Measurements from ENCODE around the gene CKM. TPM values are rescaled to one million over a fixed set of nuclear protein-coding genes. Genes with fewer than 3 reads are reported as not detected.
"Not testable (repeated sequence)": the region's sequence is repeated elsewhere in the genome, so short reads cannot be mapped to it uniquely, and the experiment has no call there.

CKM gene
- total RNA-seq, 1 experiment from 2014 or later, result not detected

DNA sequence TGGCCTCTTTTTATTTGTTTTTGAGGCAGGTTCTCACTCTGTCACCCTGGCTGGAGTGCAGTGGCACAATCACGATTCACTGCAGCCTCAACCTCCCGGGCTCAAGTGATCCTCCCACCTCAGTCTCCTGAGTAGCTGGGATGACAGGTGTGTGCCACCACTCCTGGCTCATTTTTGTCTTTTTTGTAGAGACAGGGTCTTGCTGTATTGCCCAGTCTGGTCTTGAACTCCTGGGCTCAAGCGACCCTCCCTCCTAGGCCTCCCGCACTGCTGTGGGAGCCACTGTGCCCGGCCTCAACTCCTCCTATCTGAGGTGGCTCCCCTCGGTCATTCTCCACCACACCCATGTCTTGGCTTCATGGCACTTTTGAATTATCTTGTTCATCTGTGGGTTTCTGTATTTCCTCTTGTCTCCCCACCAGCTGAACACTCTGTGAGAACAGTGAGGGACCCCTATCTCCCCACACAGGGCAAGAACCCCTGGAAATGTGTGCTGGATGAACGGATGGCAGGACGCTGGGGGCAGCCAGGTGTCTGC, 7.9 kb downstream of the CKM start:
- Histone ChIP-seq H3K27me3 (ENCODE audit: low read length) (no peaks in the 10 kb centered on the region), H3K4me2 (ENCODE audit: low read length) (no peak overlapping the region), H3K4me1 (ENCODE audit: insufficient read depth, low read length) (no peaks in the 10 kb centered on the region), H3K27ac (ENCODE audit: low read length) (no peak overlapping the region), H3K4me3 (ENCODE audit: low read length) (no peak overlapping the region), H2AFZ (ENCODE audit: low read length) (no peak overlapping the region), H4K20me1 (ENCODE audit: low read length) (no peaks in the 10 kb centered on the region), H3K36me3 (ENCODE audit: low read depth, low read length) (no peaks in the 10 kb centered on the region), H3K9ac (ENCODE audit: low read length) (no peak overlapping the region), H3K9me2 (replicated peaks; ENCODE audit: low read length) (no peaks in the 10 kb centered on the region), H3K79me2 (ENCODE audit: low read length) (no peaks in the 10 kb centered on the region), H3F3A (ENCODE audit: low read length, unreplicated experiment) (no peaks in the 10 kb centered on the region), H3K9me3 (ENCODE audit: low read length) (no peaks in the 10 kb centered on the region)
- intact Hi-C loops (cut with micrococcal nuclease), result no loop called here
- no TSS peak for BruUV-seq (replicated peaks)
- CTCF ChIA-PET, result no interaction called here
- no peak for ATAC-seq
- POLR2A ChIA-PET (ENCODE audit: unreplicated experiment), result no interaction called here
- TF ChIP-seq, protein P1, sequence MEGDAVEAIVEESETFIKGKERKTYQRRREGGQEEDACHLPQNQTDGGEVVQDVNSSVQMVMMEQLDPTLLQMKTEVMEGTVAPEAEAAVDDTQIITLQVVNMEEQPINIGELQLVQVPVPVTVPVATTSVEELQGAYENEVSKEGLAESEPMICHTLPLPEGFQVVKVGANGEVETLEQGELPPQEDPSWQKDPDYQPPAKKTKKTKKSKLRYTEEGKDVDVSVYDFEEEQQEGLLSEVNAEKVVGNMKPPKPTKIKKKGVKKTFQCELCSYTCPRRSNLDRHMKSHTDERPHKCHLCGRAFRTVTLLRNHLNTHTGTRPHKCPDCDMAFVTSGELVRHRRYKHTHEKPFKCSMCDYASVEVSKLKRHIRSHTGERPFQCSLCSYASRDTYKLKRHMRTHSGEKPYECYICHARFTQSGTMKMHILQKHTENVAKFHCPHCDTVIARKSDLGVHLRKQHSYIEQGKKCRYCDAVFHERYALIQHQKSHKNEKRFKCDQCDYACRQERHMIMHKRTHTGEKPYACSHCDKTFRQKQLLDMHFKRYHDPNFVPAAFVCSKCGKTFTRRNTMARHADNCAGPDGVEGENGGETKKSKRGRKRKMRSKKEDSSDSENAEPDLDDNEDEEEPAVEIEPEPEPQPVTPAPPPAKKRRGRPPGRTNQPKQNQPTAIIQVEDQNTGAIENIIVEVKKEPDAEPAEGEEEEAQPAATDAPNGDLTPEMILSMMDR (conservative IDR thresholded peaks at IDR 0.05; ENCODE audit: low read depth, low read length), result no peak
- no peak for TF ChIP-seq EZH2phosphoT487 (IDR thresholded peaks at IDR 0.05; ENCODE audit: borderline replicate concordance, low read length)
- no peak for TF ChIP-seq EZH2 (IDR thresholded peaks at IDR 0.05; ENCODE audit: low read length, unreplicated experiment)
- DNase-seq, result no peak

DNA sequence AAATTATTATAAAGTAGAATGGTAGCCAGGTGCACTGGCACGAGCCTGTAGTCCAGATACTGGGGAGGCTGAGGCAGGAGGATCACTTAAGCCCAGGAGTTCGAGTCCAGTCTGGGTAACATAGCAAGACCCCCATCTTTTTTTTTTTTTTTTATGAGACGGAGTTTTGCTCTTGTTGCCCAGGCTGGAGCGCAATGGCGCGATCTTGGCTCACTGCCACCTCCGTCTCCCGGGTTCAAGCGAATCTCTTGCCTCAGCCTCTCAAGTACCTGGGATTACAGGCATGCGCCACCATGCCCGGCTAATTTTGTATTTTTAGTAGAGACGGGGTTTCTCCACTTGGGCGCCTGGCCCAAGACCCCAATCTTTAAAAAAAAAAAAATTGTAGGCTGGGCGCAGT, 10.4 kb downstream of the CKM start:
- intact Hi-C loops (cut with micrococcal nuclease); H3K4me1 ChIP-seq (ENCODE audit: insufficient read depth, low read length); H3K27ac ChIP-seq (ENCODE audit: low read length); H3F3A ChIP-seq (ENCODE audit: low read length, unreplicated experiment); DNase-seq; H3K9ac ChIP-seq (ENCODE audit: low read length); ATAC-seq; POLR2A ChIA-PET (ENCODE audit: unreplicated experiment); H3K36me3 ChIP-seq (ENCODE audit: low read depth, low read length); BruUV-seq (replicated peaks); H3K9me2 ChIP-seq (replicated peaks; ENCODE audit: low read length); H3K27me3 ChIP-seq (ENCODE audit: low read length); H2AFZ ChIP-seq (ENCODE audit: low read length); H3K4me3 ChIP-seq (ENCODE audit: low read length); H3K4me2 ChIP-seq (ENCODE audit: low read length); CTCF ChIA-PET; H4K20me1 ChIP-seq (ENCODE audit: low read length); H3K9me3 ChIP-seq (ENCODE audit: low read length); H3K79me2 ChIP-seq (ENCODE audit: low read length): not testable (repeated sequence)

DNA sequence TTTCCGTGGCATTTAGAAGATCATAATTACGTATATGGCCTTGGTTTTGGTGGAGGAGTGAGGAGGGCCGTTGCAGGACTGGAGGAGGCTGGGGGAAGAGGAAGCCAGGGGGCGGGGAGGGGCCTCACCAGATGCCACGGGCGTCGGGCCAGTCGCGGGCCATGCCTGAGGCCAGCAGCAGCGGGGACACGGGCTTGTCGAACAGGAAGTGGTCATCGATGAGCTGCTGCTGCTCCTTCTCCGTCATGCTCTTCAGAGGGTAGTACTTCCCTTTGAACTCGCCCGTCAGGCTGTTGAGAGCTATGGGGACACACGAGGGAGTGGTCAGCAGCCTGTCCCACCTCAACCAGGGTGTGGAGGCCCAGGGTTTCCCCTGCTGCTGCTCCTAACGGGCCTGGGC, 11.1 kb downstream of the CKM start:
- BruUV-seq (replicated peaks), result no TSS peak
- Histone ChIP-seq H3K9ac (ENCODE audit: low read length) (no peak overlapping the region), H3K4me3 (ENCODE audit: low read length) (no peak overlapping the region), H3K27ac (ENCODE audit: low read length) (no peak overlapping the region), H3K79me2 (ENCODE audit: low read length) (no peaks in the 10 kb centered on the region), H3K4me2 (ENCODE audit: low read length) (no peak overlapping the region), H3K27me3 (ENCODE audit: low read length) (no peaks in the 10 kb centered on the region), H2AFZ (ENCODE audit: low read length) (no peak overlapping the region), H3K9me3 (ENCODE audit: low read length) (no peaks in the 10 kb centered on the region), H3K4me1 (ENCODE audit: insufficient read depth, low read length) (no peaks in the 10 kb centered on the region), H4K20me1 (ENCODE audit: low read length) (no peaks in the 10 kb centered on the region), H3K36me3 (ENCODE audit: low read depth, low read length) (no peaks in the 10 kb centered on the region), H3K9me2 (replicated peaks; ENCODE audit: low read length) (no peaks in the 10 kb centered on the region), H3F3A (ENCODE audit: low read length, unreplicated experiment) (no peaks in the 10 kb centered on the region)
- ATAC-seq, result no peak
- ChIA-PET POLR2A (ENCODE audit: unreplicated experiment) (no interaction called here), CTCF (no interaction called here)
- intact Hi-C loops (cut with micrococcal nuclease), result no loop called here
- TF ChIP-seq EZH2 (IDR thresholded peaks at IDR 0.05; ENCODE audit: low read length, unreplicated experiment) (no peak), EZH2phosphoT487 (IDR thresholded peaks at IDR 0.05; ENCODE audit: borderline replicate concordance, low read length) (no peak)
- TF ChIP-seq, protein P1 (conservative IDR thresholded peaks at IDR 0.05; ENCODE audit: low read depth, low read length), result no peak
- DNase-seq, result no peak

DNA sequence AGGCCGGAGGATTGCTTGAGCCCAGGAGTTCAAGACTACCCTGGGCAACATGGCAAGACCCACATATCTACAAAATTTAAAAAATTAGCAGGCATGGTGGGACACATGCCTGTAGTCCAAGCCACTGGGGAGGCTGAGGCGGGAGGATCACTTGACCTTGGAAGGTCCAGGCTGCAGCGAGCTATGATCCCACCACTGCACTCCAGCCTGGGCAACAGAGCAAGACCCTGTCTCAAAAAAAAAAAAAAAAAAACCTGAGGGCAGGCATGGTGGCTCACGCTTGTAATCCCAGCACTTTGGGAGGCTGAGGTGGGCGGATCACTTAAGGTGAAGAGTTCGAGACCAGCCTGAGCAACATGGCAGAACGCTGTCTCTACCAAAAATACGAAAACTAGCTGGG, 13.4 kb downstream of the CKM start:
- CTCF ChIA-PET; ATAC-seq; intact Hi-C loops (cut with micrococcal nuclease): not testable (repeated sequence)

More for the DNA sequence above, 13.4 kb downstream of the CKM start:
- H3K4me1 ChIP-seq (ENCODE audit: insufficient read depth, low read length); H3K9me3 ChIP-seq (ENCODE audit: low read length); H3K27me3 ChIP-seq (ENCODE audit: low read length); H4K20me1 ChIP-seq (ENCODE audit: low read length); H3K79me2 ChIP-seq (ENCODE audit: low read length); H3K4me3 ChIP-seq (ENCODE audit: low read length); H3K36me3 ChIP-seq (ENCODE audit: low read depth, low read length); BruUV-seq (replicated peaks); H3K4me2 ChIP-seq (ENCODE audit: low read length); DNase-seq; H2AFZ ChIP-seq (ENCODE audit: low read length); POLR2A ChIA-PET (ENCODE audit: unreplicated experiment); H3K9me2 ChIP-seq (replicated peaks; ENCODE audit: low read length); H3K27ac ChIP-seq (ENCODE audit: low read length); H3K9ac ChIP-seq (ENCODE audit: low read length); H3F3A ChIP-seq (ENCODE audit: low read length, unreplicated experiment): not testable (repeated sequence)

Measured in PC-3 (cell line).